ENCODE data around the gene HEPHL1.
"Not testable (repeated sequence)": the region's sequence is repeated elsewhere in the genome, so short reads cannot be mapped to it uniquely, and the experiment has no call there.

The HEPHL1 gene

GRCh38 chr11:94091091-94091490 lies 69.9 kb downstream of the HEPHL1 start:
- no peak for DNase-seq

GRCh38 chr11:94100253-94100652 lies 79.1 kb downstream of the HEPHL1 start:
- no peak for DNase-seq

GRCh38 chr11:94103471-94103870 lies 82.3 kb downstream of the HEPHL1 start:
- DNase-seq, result no peak

GRCh38 chr11:94104734-94105133 lies 83.6 kb downstream of the HEPHL1 start:
- no peak for DNase-seq

GRCh38 chr11:94106716-94107115 lies 85.6 kb downstream of the HEPHL1 start:
- no peak for DNase-seq

- DNase-seq, result no peak
Measured at GRCh38 chr11:94107363-94107762, 86.2 kb downstream of the HEPHL1 start.

GRCh38 chr11:94111241-94111640 lies 90.1 kb downstream of the HEPHL1 start:
- DNase-seq, result no peak

GRCh38 chr11:94111660-94112059 lies 90.5 kb downstream of the HEPHL1 start:
- DNase-seq, result no peak

- no peak for DNase-seq
Measured at GRCh38 chr11:94112206-94112953, 91.2 kb downstream of the HEPHL1 start.

- DNase-seq, result no peak
Measured at GRCh38 chr11:94117197-94117574, 96.0 kb downstream of the HEPHL1 start.

- no peak for DNase-seq
Measured at GRCh38 chr11:94117871-94118270, 96.7 kb downstream of the HEPHL1 start.

GRCh38 chr11:94119676-94120075 lies 98.5 kb downstream of the HEPHL1 start:
- not testable (repeated sequence) for DNase-seq

GRCh38 chr11:94120516-94120915 lies 99.4 kb downstream of the HEPHL1 start:
- not testable (repeated sequence) for DNase-seq

GRCh38 chr11:94120946-94121345 lies 99.8 kb downstream of the HEPHL1 start:
- no peak for DNase-seq

- no peak for DNase-seq
Measured at GRCh38 chr11:94125407-94126115, 104.4 kb downstream of the HEPHL1 start.

- DNase-seq, result no peak
Measured at GRCh38 chr11:94127638-94128037, 106.5 kb downstream of the HEPHL1 start.

GRCh38 chr11:94128291-94128745 lies 107.2 kb downstream of the HEPHL1 start:
- DNase-seq, result no peak

- DNase-seq, result peak; percentile 77
Measured at GRCh38 chr11:94128746-94129511, 107.8 kb downstream of the HEPHL1 start, which contains the start of gene PANX1. Gene PANX1, plus strand, starts transcription at chr11:94128841. Its CDS starts 472 bp downstream, at chr11:94129313.

- DNase-seq, result peak; percentile 22
Measured at GRCh38 chr11:94129512-94130297, 108.6 kb downstream of the HEPHL1 start.

- DNase-seq, result no peak
Measured at GRCh38 chr11:94130298-94131046, 109.3 kb downstream of the HEPHL1 start.

- DNase-seq, result no peak
Measured at GRCh38 chr11:94131047-94131717, 110.0 kb downstream of the HEPHL1 start.

Measured in central memory CD4-positive, alpha-beta T cell (primary cell).